Measurements from ENCODE around the gene MORF4L1. TPM values are rescaled to one million over a fixed set of nuclear protein-coding genes. Genes with fewer than 3 reads are reported as not detected.
"Not testable (repeated sequence)": the region's sequence is repeated elsewhere in the genome, so short reads cannot be mapped to it uniquely, and the experiment has no call there.

The MORF4L1 gene
- total RNA-seq, 2 donors from 2014 or later = 330 to 368 TPM

GRCh38 chr15:78853500-78853899 is 19.2 kb upstream of the MORF4L1 start:
- TF ChIP-seq CTCF (IDR thresholded peaks at IDR 0.05) = no peak
- Histone ChIP-seq H3K4me3 (no peak overlapping the region), H3K27ac (no peak overlapping the region), H3K9me3 (no peaks in the 10 kb centered on the region), H3K4me1 (no peaks in the 10 kb centered on the region), H3K27me3 (no peaks in the 10 kb centered on the region), H3K36me3 (no peaks in the 10 kb centered on the region)
- no peak for DNase-seq (ENCODE audit: low spot score)

GRCh38 chr15:78854833-78855372 is 17.8 kb upstream of the MORF4L1 start:
- H3K4me3 ChIP-seq = no peak overlapping the region
- H3K9me3 ChIP-seq = no peaks in the 10 kb centered on the region
- H3K36me3 ChIP-seq = no peaks in the 10 kb centered on the region
- H3K27me3 ChIP-seq = no peaks in the 10 kb centered on the region
- no peak for DNase-seq (ENCODE audit: low spot score)
- no peak for TF ChIP-seq CTCF (IDR thresholded peaks at IDR 0.05)
- no peak overlapping the region for H3K27ac ChIP-seq
- H3K4me1 ChIP-seq = no peaks in the 10 kb centered on the region

- TF ChIP-seq CTCF (IDR thresholded peaks at IDR 0.05) = no peak
- H3K27ac ChIP-seq = no peak overlapping the region
- DNase-seq (ENCODE audit: low spot score) = no peak
Measured at GRCh38 chr15:78855746-78856145, 16.9 kb upstream of the MORF4L1 start.

GRCh38 chr15:78859971-78860719 is 12.5 kb upstream of the MORF4L1 start:
- peak overlapping the region; percentile 70 for H3K27ac ChIP-seq
- no peaks in the 10 kb centered on the region for H3K4me1 ChIP-seq
- DNase-seq (ENCODE audit: low spot score) = peak; percentile 85
- no peaks in the 10 kb centered on the region for H3K27me3 ChIP-seq
- peak overlapping the region; percentile 28 to 48 for H3K4me3 ChIP-seq
- no peaks in the 10 kb centered on the region for H3K36me3 ChIP-seq
- TF ChIP-seq CTCF (IDR thresholded peaks at IDR 0.05) = peak; percentile 52 to 68
- no peaks in the 10 kb centered on the region for H3K9me3 ChIP-seq

More at GRCh38 chr15:78855746-78856145, 16.9 kb upstream of the MORF4L1 start:
- no peaks in the 10 kb centered on the region for H3K36me3 ChIP-seq
- no peaks in the 10 kb centered on the region for H3K9me3 ChIP-seq
- H3K4me1 ChIP-seq = no peaks in the 10 kb centered on the region
- no peaks in the 10 kb centered on the region for H3K27me3 ChIP-seq
- H3K4me3 ChIP-seq = no peak overlapping the region

- not testable (repeated sequence) for H3K27me3 ChIP-seq; H3K36me3 ChIP-seq; H3K4me1 ChIP-seq; DNase-seq (ENCODE audit: low spot score); H3K27ac ChIP-seq; H3K9me3 ChIP-seq; H3K4me3 ChIP-seq
Measured at GRCh38 chr15:78865585-78865984, 7.1 kb upstream of the MORF4L1 start.

- H3K27ac ChIP-seq = not testable (repeated sequence)
Measured at GRCh38 chr15:78866031-78866430, 6.7 kb upstream of the MORF4L1 start.

GRCh38 chr15:78866803-78867202 is 5.9 kb upstream of the MORF4L1 start:
- Histone ChIP-seq H3K4me1 (peaks cover 0 to under 1% of the 10 kb centered on the region in 2 donors), H3K4me3 (no peak overlapping the region), H3K9me3 (no peaks in the 10 kb centered on the region), H3K36me3 (no peaks in the 10 kb centered on the region), H3K27ac (no peak overlapping the region), H3K27me3 (no peaks in the 10 kb centered on the region)
- no peak for DNase-seq (ENCODE audit: low spot score)
- no peak for TF ChIP-seq CTCF (IDR thresholded peaks at IDR 0.05)

More at GRCh38 chr15:78866031-78866430, 6.7 kb upstream of the MORF4L1 start:
- H3K4me3 ChIP-seq; H3K9me3 ChIP-seq; H3K4me1 ChIP-seq; H3K27me3 ChIP-seq; H3K36me3 ChIP-seq; DNase-seq (ENCODE audit: low spot score): not testable (repeated sequence)
